ENCODE results near the gene HMX2. TPM values are rescaled to one million over a fixed set of nuclear protein-coding genes. Genes with fewer than 3 reads are reported as not detected.

HMX2 gene
- total RNA-seq, 1 experiment from 2014 or later: not detected

DNA sequence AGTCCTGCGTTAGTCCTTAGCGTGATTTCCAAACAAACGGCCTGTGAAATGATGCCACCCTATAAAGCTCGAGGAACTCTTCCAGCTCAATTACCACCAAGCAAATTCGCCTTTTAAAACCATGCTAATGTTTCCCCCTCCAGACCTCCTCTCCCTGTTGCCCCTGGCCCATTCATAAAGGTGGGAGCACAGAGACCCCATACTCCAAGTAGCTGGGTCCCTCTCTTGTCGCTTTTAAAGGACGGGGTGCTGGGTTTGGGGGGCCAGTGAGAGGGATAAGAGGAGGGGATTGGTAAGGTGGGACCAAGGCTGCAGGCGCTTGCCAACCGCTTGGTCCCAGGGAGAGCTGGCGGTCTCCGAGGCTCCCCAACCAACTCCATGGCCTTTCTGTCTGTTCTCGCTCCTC lies 1.2 kb downstream of the HMX2 start:
- H3K36me3 ChIP-seq (ENCODE audit: control insufficient read depth in 1 of 2, insufficient read depth in 2 of 2, low read length in 2 of 2): no peaks in the 10 kb centered on the region
- no peaks in the 10 kb centered on the region for H4K20me1 ChIP-seq (ENCODE audit: insufficient read depth)
- ChIA-PET POLR2A (no interaction called here), CTCF (no interaction called here), RAD21 (ENCODE audit: low non-redundant PET in 1 of 2, low total read pairs in 2 of 2, uncharacterized antibody in 2 of 2, unreplicated experiment in 2 of 2) (no interaction called here)
- BruUV-seq (replicated peaks): no TSS peak
- no peak overlapping the region for H3K27ac ChIP-seq (ENCODE audit: low read depth, low read length)
- no peak overlapping the region for H3K4me3 ChIP-seq (replicated peaks in 1 of 2; ENCODE audit: low read depth in 1 of 2, low read length in 2 of 2)
- no peak overlapping the region for H3K9ac ChIP-seq (ENCODE audit: low read length)
- H3K4me1 ChIP-seq (ENCODE audit: control insufficient read depth in 1 of 2, insufficient read depth in 2 of 2, low read length in 2 of 2): peaks cover 0 to 6% of the 10 kb centered on the region in 2 experiments; a peak in 3 of 4 replicates
- DNase-seq (ENCODE audit: low read depth, low spot score) (no peak), ATAC-seq (no peak)
- H3K9me3 ChIP-seq (ENCODE audit: control insufficient read depth in 1 of 2, insufficient read depth in 1 of 2, low read depth in 1 of 2, low read length in 2 of 2): no peaks in the 10 kb centered on the region
- H3K79me2 ChIP-seq (ENCODE audit: insufficient read depth, low read length): no peaks in the 10 kb centered on the region
- intact Hi-C loops (cut with micrococcal nuclease): no loop called here
- H3K9me2 ChIP-seq (ENCODE audit: insufficient read depth): no peaks in the 10 kb centered on the region
- H3K27me3 ChIP-seq (ENCODE audit: insufficient read depth, low read length): no peaks in the 10 kb centered on the region
- no peak overlapping the region for H3K4me2 ChIP-seq (ENCODE audit: low read length)
- TF ChIP-seq SRF (IDR thresholded peaks at IDR 0.05; ENCODE audit: low read depth) (no peak), CEBPB (IDR thresholded peaks at IDR 0.05; ENCODE audit: low read depth) (no peak), SIN3A (IDR thresholded peaks at IDR 0.05; ENCODE audit: low read depth) (no peak), TCF7L2 (IDR thresholded peaks at IDR 0.05; ENCODE audit: borderline replicate concordance, extremely low read depth, insufficient read depth, insufficient read length) (no peak), SP1 (IDR thresholded peaks at IDR 0.05; ENCODE audit: low read depth) (no peak), EZH2phosphoT487 (IDR thresholded peaks at IDR 0.05; ENCODE audit: borderline replicate concordance) (no peak), ELF1 (IDR thresholded peaks at IDR 0.05; ENCODE audit: borderline replicate concordance, low read depth) (no peak), CBX3 (IDR thresholded peaks at IDR 0.05; ENCODE audit: low read depth) (no peak), EGR1 (IDR thresholded peaks at IDR 0.05; ENCODE audit: low read depth) (no peak), RAD21 (IDR thresholded peaks at IDR 0.05; ENCODE audit: low read depth) (no peak), JUND (IDR thresholded peaks at IDR 0.05) (no peak), EZH2 (IDR thresholded peaks at IDR 0.05) (no peak)
- TF ChIP-seq, protein P1, sequence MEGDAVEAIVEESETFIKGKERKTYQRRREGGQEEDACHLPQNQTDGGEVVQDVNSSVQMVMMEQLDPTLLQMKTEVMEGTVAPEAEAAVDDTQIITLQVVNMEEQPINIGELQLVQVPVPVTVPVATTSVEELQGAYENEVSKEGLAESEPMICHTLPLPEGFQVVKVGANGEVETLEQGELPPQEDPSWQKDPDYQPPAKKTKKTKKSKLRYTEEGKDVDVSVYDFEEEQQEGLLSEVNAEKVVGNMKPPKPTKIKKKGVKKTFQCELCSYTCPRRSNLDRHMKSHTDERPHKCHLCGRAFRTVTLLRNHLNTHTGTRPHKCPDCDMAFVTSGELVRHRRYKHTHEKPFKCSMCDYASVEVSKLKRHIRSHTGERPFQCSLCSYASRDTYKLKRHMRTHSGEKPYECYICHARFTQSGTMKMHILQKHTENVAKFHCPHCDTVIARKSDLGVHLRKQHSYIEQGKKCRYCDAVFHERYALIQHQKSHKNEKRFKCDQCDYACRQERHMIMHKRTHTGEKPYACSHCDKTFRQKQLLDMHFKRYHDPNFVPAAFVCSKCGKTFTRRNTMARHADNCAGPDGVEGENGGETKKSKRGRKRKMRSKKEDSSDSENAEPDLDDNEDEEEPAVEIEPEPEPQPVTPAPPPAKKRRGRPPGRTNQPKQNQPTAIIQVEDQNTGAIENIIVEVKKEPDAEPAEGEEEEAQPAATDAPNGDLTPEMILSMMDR (IDR thresholded peaks at IDR 0.05 in 2 of 3, conservative IDR thresholded peaks at IDR 0.05 in 1 of 3; ENCODE audit: borderline replicate concordance in 1 of 3, insufficient read depth in 1 of 3, low read depth in 2 of 3, low read length in 2 of 3): no peak
- TF ChIP-seq, protein P2, sequence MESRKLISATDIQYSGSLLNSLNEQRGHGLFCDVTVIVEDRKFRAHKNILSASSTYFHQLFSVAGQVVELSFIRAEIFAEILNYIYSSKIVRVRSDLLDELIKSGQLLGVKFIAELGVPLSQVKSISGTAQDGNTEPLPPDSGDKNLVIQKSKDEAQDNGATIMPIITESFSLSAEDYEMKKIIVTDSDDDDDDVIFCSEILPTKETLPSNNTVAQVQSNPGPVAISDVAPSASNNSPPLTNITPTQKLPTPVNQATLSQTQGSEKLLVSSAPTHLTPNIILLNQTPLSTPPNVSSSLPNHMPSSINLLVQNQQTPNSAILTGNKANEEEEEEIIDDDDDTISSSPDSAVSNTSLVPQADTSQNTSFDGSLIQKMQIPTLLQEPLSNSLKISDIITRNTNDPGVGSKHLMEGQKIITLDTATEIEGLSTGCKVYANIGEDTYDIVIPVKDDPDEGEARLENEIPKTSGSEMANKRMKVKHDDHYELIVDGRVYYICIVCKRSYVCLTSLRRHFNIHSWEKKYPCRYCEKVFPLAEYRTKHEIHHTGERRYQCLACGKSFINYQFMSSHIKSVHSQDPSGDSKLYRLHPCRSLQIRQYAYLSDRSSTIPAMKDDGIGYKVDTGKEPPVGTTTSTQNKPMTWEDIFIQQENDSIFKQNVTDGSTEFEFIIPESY (IDR thresholded peaks at IDR 0.05; ENCODE audit: extremely low read depth, insufficient replicate concordance, low read length): no peak
- H2AFZ ChIP-seq (ENCODE audit: low read depth, low read length, poor library complexity, severe bottlenecking): no peak overlapping the region
